ENCODE measurements around the gene LTB4R2. TPM values are rescaled to one million over a fixed set of nuclear protein-coding genes. Genes with fewer than 3 reads are reported as not detected.

LTB4R2 gene
- total and polyA plus RNA-seq, 2 of the 8 experiments (the other 6 are each of a cell fraction or from before 2014, with no cell fraction given): 5.3 to 6.7 TPM

GRCh38 chr14:24271134-24271833 is 38.7 kb upstream of the LTB4R2 start, which contains the start of gene RABGGTA (continued):
- no peak for TF ChIP-seq ATF2 (IDR thresholded peaks at IDR 0.05; ENCODE audit: low read length)
- TF ChIP-seq SIRT6 (IDR thresholded peaks at IDR 0.05; ENCODE audit: low read length): no peak
- TF ChIP-seq EGR1 (IDR thresholded peaks at IDR 0.05; ENCODE audit: borderline replicate concordance, low read depth, low read length): peak; percentile 88; the same call in 1 of the 2 replicates
- TF ChIP-seq FOSL1 (IDR thresholded peaks at IDR 0.05; ENCODE audit: insufficient read depth, low read depth, low read length): no peak
